ENCODE data around the gene TMEM238L. TPM values are rescaled to one million over a fixed set of nuclear protein-coding genes. Genes with fewer than 3 reads are reported as not detected.

The TMEM238L gene
- total and polyA plus RNA-seq, 2 donors (not counting 1 experiment from before 2014, with no cell fraction given), result not detected

DNA sequence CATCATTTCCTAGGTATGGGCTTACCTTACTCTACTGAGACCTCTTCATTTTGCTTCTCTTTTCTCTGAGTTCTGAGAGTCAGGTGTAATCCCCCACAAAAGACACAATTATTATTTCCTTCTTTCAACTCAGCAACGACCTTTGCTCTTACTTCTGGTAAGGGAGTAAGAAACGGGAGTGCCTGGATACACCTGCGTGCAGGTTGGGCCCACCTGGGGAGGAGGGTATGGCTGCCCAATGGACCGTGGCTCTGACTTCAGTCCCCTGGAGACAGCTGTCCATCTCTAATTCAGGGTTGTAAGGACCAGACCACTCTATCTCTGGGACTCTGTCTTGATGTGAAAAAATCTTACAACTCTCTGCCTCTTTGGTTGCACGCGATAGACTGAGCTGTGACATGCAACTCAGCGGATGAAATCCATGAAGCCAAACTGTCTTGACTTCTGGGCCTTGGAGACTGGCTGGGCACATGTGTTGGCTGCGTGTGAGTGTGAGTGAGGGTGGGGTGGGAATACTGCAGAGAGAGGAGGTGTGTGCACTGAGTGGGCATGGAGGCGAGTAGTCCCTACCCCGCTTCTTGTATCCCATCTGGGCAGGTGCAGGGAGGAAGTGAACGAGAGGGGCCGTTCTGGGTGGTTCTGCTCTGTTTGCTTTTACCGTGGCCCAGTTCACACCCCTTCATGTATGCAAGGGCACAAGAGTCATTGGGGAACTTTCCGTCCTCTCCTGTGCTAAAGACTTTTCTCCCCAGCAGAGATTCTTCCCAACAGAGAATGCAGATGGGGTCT lies 1.2 kb downstream of the TMEM238L start:
- Histone ChIP-seq H3K9me3 (ENCODE audit: control insufficient read depth, insufficient read depth, low read depth, low read length) (no peaks in the 10 kb centered on the region), H3K27me3 (ENCODE audit: control insufficient read depth, insufficient read depth, low read length) (no peaks in the 10 kb centered on the region), H3K36me3 (ENCODE audit: control insufficient read depth, insufficient read depth, low read length) (no peaks in the 10 kb centered on the region), H3K9ac (ENCODE audit: insufficient read depth, low read length) (no peak overlapping the region), H3K4me1 (ENCODE audit: control insufficient read depth, extremely low read depth, insufficient read depth, low read length) (no peaks in the 10 kb centered on the region), H2AFZ (ENCODE audit: low read length) (no peak overlapping the region), H3K79me2 (ENCODE audit: control insufficient read depth, insufficient read depth, low read length) (no peaks in the 10 kb centered on the region), H3K4me3 (replicated peaks in 1 of 4; ENCODE audit: control extremely low read depth in 1 of 4, insufficient read depth in 1 of 4, low read depth in 3 of 4, low read length in 4 of 4) (no peak overlapping the region), H3K4me2 (ENCODE audit: extremely low read depth, insufficient read depth, low read length) (no peak overlapping the region), H3K27ac (ENCODE audit: insufficient read depth, low read length) (no peak overlapping the region), H4K20me1 (ENCODE audit: control insufficient read depth, extremely low read depth, insufficient read depth, low read length) (no peaks in the 10 kb centered on the region)
- TF ChIP-seq, protein P1, sequence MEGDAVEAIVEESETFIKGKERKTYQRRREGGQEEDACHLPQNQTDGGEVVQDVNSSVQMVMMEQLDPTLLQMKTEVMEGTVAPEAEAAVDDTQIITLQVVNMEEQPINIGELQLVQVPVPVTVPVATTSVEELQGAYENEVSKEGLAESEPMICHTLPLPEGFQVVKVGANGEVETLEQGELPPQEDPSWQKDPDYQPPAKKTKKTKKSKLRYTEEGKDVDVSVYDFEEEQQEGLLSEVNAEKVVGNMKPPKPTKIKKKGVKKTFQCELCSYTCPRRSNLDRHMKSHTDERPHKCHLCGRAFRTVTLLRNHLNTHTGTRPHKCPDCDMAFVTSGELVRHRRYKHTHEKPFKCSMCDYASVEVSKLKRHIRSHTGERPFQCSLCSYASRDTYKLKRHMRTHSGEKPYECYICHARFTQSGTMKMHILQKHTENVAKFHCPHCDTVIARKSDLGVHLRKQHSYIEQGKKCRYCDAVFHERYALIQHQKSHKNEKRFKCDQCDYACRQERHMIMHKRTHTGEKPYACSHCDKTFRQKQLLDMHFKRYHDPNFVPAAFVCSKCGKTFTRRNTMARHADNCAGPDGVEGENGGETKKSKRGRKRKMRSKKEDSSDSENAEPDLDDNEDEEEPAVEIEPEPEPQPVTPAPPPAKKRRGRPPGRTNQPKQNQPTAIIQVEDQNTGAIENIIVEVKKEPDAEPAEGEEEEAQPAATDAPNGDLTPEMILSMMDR (conservative IDR thresholded peaks at IDR 0.05 in 1 of 2, IDR thresholded peaks at IDR 0.05 in 1 of 2; ENCODE audit: low read depth in 1 of 2, low read length in 2 of 2), result no peak
- no peak for TF ChIP-seq EZH2 (IDR thresholded peaks at IDR 0.05; ENCODE audit: low read length, missing control alignments)
- no peak for DNase-seq (ENCODE audit: low read depth in 2 of 2)

DNA sequence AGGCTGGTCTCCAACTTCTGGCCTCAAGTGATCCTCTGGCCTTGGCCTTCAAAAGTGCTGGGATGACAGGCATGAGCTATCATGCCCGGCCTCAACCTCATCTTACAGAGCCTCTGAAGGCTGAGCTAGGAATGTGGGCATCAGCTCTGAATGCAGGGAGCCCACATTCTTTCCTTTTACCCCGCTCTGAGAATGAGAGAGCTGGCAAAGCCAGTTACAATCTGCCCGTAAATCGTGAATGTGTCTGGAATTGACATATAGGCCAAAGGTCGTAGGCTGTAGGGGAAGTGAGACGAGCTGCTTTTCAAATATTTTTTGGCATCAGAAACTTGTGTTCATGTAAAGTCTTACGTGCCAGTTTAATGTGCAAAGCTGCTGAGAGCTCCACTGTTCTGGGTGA lies 4.5 kb downstream of the TMEM238L start:
- Histone ChIP-seq H3K79me2 (ENCODE audit: control insufficient read depth, insufficient read depth, low read length) (no peaks in the 10 kb centered on the region), H3K9me3 (ENCODE audit: control insufficient read depth, insufficient read depth, low read depth, low read length) (no peaks in the 10 kb centered on the region), H4K20me1 (ENCODE audit: control insufficient read depth, extremely low read depth, insufficient read depth, low read length) (no peaks in the 10 kb centered on the region), H3K36me3 (ENCODE audit: control insufficient read depth, insufficient read depth, low read length) (no peaks in the 10 kb centered on the region), H3K27me3 (ENCODE audit: control insufficient read depth, insufficient read depth, low read length) (no peaks in the 10 kb centered on the region), H3K27ac (ENCODE audit: insufficient read depth, low read length) (no peak overlapping the region), H3K4me2 (ENCODE audit: extremely low read depth, insufficient read depth, low read length) (no peak overlapping the region), H3K4me1 (ENCODE audit: control insufficient read depth, extremely low read depth, insufficient read depth, low read length) (no peaks in the 10 kb centered on the region), H3K9ac (ENCODE audit: insufficient read depth, low read length) (no peak overlapping the region), H3K4me3 (replicated peaks in 1 of 4; ENCODE audit: control extremely low read depth in 1 of 4, insufficient read depth in 1 of 4, low read depth in 3 of 4, low read length in 4 of 4) (no peak overlapping the region), H2AFZ (ENCODE audit: low read length) (no peak overlapping the region)
- DNase-seq (ENCODE audit: low read depth in 2 of 2), result no peak
- TF ChIP-seq, protein P1 (conservative IDR thresholded peaks at IDR 0.05 in 1 of 2, IDR thresholded peaks at IDR 0.05 in 1 of 2; ENCODE audit: low read depth in 1 of 2, low read length in 2 of 2), result no peak
- TF ChIP-seq EZH2 (IDR thresholded peaks at IDR 0.05; ENCODE audit: low read length, missing control alignments), result no peak

DNA sequence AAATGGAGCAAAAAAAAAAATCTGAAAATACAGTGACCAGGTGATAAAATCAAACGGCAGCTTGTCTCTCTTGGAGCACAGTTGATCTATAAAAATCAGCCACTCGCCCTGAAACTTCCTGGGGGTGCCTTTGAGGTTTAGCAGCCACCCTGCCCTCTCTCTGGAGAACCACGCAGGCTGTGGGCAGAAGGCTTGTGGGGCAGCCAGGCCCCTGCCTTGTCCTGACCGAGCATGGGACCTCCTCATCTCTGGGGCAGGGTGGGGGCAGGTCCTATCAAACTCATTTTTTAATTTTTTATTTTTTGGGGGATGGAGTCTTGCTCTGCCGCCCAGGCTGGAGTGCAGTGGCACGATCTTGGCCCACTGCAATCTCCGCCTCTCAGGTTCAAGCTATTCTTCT lies 5.0 kb downstream of the TMEM238L start:
- H3K9me3 ChIP-seq (ENCODE audit: control insufficient read depth, insufficient read depth, low read depth, low read length), result no peaks in the 10 kb centered on the region
- H4K20me1 ChIP-seq (ENCODE audit: control insufficient read depth, extremely low read depth, insufficient read depth, low read length), result no peaks in the 10 kb centered on the region
- no peaks in the 10 kb centered on the region for H3K79me2 ChIP-seq (ENCODE audit: control insufficient read depth, insufficient read depth, low read length)
- no peaks in the 10 kb centered on the region for H3K36me3 ChIP-seq (ENCODE audit: control insufficient read depth, insufficient read depth, low read length)
- DNase-seq (ENCODE audit: low read depth in 2 of 2), result no peak
- H3K4me3 ChIP-seq (replicated peaks in 1 of 4; ENCODE audit: control extremely low read depth in 1 of 4, insufficient read depth in 1 of 4, low read depth in 3 of 4, low read length in 4 of 4), result no peak overlapping the region
- H3K27me3 ChIP-seq (ENCODE audit: control insufficient read depth, insufficient read depth, low read length), result no peaks in the 10 kb centered on the region
- TF ChIP-seq, protein P1 (conservative IDR thresholded peaks at IDR 0.05 in 1 of 2, IDR thresholded peaks at IDR 0.05 in 1 of 2; ENCODE audit: low read depth in 1 of 2, low read length in 2 of 2), result no peak
- no peak for TF ChIP-seq EZH2 (IDR thresholded peaks at IDR 0.05; ENCODE audit: low read length, missing control alignments)
- H3K4me2 ChIP-seq (ENCODE audit: extremely low read depth, insufficient read depth, low read length), result no peak overlapping the region
- no peak overlapping the region for H3K9ac ChIP-seq (ENCODE audit: insufficient read depth, low read length)
- H2AFZ ChIP-seq (ENCODE audit: low read length), result no peak overlapping the region
- no peak overlapping the region for H3K27ac ChIP-seq (ENCODE audit: insufficient read depth, low read length)
- no peaks in the 10 kb centered on the region for H3K4me1 ChIP-seq (ENCODE audit: control insufficient read depth, extremely low read depth, insufficient read depth, low read length)

All from fibroblast of lung (primary cell).